ENCODE results near the gene OPRM1. TPM values are rescaled to one million over a fixed set of nuclear protein-coding genes. Genes with fewer than 3 reads are reported as not detected.
A peak's percentile ranks its signal among the peaks of the same experiment; 100 is the strongest.
"Not testable (repeated sequence)": the region's sequence is repeated elsewhere in the genome, so short reads cannot be mapped to it uniquely, and the experiment has no call there.

The OPRM1 gene
- total and polyA plus RNA-seq, 11 donors: not detected

- ATAC-seq (no peak), DNase-seq (no peak)
- no peaks in the 10 kb centered on the region for H3K27me3 ChIP-seq
- peaks cover 0 to 4% (median 0%) of the 10 kb centered on the region in 12 donors for H3K9me3 ChIP-seq
- TF ChIP-seq POLR2A (IDR thresholded peaks at IDR 0.05): no peak
- TF ChIP-seq, protein P1, sequence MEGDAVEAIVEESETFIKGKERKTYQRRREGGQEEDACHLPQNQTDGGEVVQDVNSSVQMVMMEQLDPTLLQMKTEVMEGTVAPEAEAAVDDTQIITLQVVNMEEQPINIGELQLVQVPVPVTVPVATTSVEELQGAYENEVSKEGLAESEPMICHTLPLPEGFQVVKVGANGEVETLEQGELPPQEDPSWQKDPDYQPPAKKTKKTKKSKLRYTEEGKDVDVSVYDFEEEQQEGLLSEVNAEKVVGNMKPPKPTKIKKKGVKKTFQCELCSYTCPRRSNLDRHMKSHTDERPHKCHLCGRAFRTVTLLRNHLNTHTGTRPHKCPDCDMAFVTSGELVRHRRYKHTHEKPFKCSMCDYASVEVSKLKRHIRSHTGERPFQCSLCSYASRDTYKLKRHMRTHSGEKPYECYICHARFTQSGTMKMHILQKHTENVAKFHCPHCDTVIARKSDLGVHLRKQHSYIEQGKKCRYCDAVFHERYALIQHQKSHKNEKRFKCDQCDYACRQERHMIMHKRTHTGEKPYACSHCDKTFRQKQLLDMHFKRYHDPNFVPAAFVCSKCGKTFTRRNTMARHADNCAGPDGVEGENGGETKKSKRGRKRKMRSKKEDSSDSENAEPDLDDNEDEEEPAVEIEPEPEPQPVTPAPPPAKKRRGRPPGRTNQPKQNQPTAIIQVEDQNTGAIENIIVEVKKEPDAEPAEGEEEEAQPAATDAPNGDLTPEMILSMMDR (IDR thresholded peaks at IDR 0.05): peak in 1 of 12 donors; percentile 12
- H3K4me3 ChIP-seq: no peak overlapping the region
- no peaks in the 10 kb centered on the region for H3K36me3 ChIP-seq
- peak overlapping the region in 1 of 12 donors; percentile 74 for H3K27ac ChIP-seq
- WGBS, 4 donors: 84 to 88% (median 85%) methylated on average over 9 of the region's 9 CpGs
- peaks cover 0 to 71% (median 0%) of the 10 kb centered on the region in 12 donors for H3K4me1 ChIP-seq
- intact Hi-C loops (cut with DNase I): no loop called here
These were observed 127.1 kb downstream of the OPRM1 start for GRCh38 chr6:154166140-154166539.

GRCh38 chr6:154167126-154167525, 128.1 kb downstream of the OPRM1 start:
- H3K4me1 ChIP-seq: peaks cover 0 to 63% (median 0%) of the 10 kb centered on the region in 12 donors

GRCh38 chr6:154169193-154169847, 130.3 kb downstream of the OPRM1 start:
- 85 to 90% (median 89%) methylated on average over 5 of the region's 5 CpGs for WGBS, 4 donors
- Histone ChIP-seq H3K36me3 (no peaks in the 10 kb centered on the region), H3K27ac (peak overlapping the region in 1 of 12 donors; percentile 7), H3K9me3 (peaks cover 0 to 4% (median 0%) of the 10 kb centered on the region in 12 donors), H3K4me3 (no peak overlapping the region), H3K4me1 (peaks cover 0 to 45% (median 0%) of the 10 kb centered on the region in 12 donors), H3K27me3 (no peaks in the 10 kb centered on the region)
- intact Hi-C loops (cut with DNase I): no loop called here
- no peak for DNase-seq
- ATAC-seq: no peak
- TF ChIP-seq POLR2A (IDR thresholded peaks at IDR 0.05): no peak
- TF ChIP-seq, protein P1 (IDR thresholded peaks at IDR 0.05): no peak

More at GRCh38 chr6:154167126-154167525, 128.1 kb downstream of the OPRM1 start:
- Histone ChIP-seq H3K27ac (peak overlapping the region in 1 of 12 donors; percentile 74), H3K27me3 (no peaks in the 10 kb centered on the region), H3K36me3 (no peaks in the 10 kb centered on the region), H3K9me3 (peaks cover 0 to 4% (median 0%) of the 10 kb centered on the region in 12 donors), H3K4me3 (no peak overlapping the region)
- WGBS, 4 donors: 66 to 74% (median 67%) methylated on average over 2 of the region's 2 CpGs
- ATAC-seq (no peak), DNase-seq (peak in 1 of 5 donors; percentile 26)
- intact Hi-C loops (cut with DNase I): no loop called here
- TF ChIP-seq, protein P1 (IDR thresholded peaks at IDR 0.05): no peak
- no peak for TF ChIP-seq POLR2A (IDR thresholded peaks at IDR 0.05)

- H3K9me3 ChIP-seq: peaks cover 0 to 4% (median 0%) of the 10 kb centered on the region in 12 donors
- H3K27me3 ChIP-seq: no peaks in the 10 kb centered on the region
- no peak overlapping the region for H3K4me3 ChIP-seq
- WGBS, 4 donors: 64 to 80% (median 78%) methylated on average over 2 of the region's 2 CpGs
- intact Hi-C loops (cut with DNase I): no loop called here
- H3K4me1 ChIP-seq: peaks cover 0 to 37% (median 0%) of the 10 kb centered on the region in 12 donors
- TF ChIP-seq, protein P1 (IDR thresholded peaks at IDR 0.05): no peak
- TF ChIP-seq POLR2A (IDR thresholded peaks at IDR 0.05): no peak
- peak overlapping the region in 1 of 12 donors; percentile 7 for H3K27ac ChIP-seq
- ATAC-seq (no peak), DNase-seq (no peak)
- H3K36me3 ChIP-seq: no peaks in the 10 kb centered on the region
These were observed 131.1 kb downstream of the OPRM1 start for GRCh38 chr6:154170106-154170505.

GRCh38 chr6:154172393-154172792, 133.4 kb downstream of the OPRM1 start:
- Histone ChIP-seq H3K4me1 (peaks cover 0 to 17% (median 0%) of the 10 kb centered on the region in 12 donors), H3K9me3 (peaks cover 0 to 15% (median 0%) of the 10 kb centered on the region in 12 donors)
- ATAC-seq; H3K4me3 ChIP-seq; DNase-seq; H3K27me3 ChIP-seq; intact Hi-C loops (cut with DNase I); H3K36me3 ChIP-seq; H3K27ac ChIP-seq: not testable (repeated sequence)
- WGBS, 4 donors: 71 to 86% (median 79%) methylated on average over 2 to 5 of the region's 5 CpGs

Measured in heart left ventricle (tissue), 16 donors.